ENCODE data around the gene SLC12A2. TPM values are rescaled to one million over a fixed set of nuclear protein-coding genes. Genes with fewer than 3 reads are reported as not detected.

The SLC12A2 gene
- total RNA-seq, 1 experiment from 2014 or later: 36.9 TPM

- no TSS peak for BruUV-seq (replicated peaks)
- ATAC-seq (no peak), DNase-seq (ENCODE audit: low read depth, low spot score) (no peak)
- Histone ChIP-seq H3K9me3 (ENCODE audit: control insufficient read depth, insufficient read depth, low read depth, low read length) (no peaks in the 10 kb centered on the region), H3K27me3 (ENCODE audit: control insufficient read depth, insufficient read depth, low read length) (no peaks in the 10 kb centered on the region), H3K4me1 (ENCODE audit: control insufficient read depth, insufficient read depth, low read length) (peaks cover 3% of the 10 kb centered on the region; the same call in 1 of the 2 replicates), H3K36me3 (ENCODE audit: control insufficient read depth, insufficient read depth, low read length) (no peaks in the 10 kb centered on the region), H3K27ac (ENCODE audit: low read length) (no peak overlapping the region), H3K4me3 (ENCODE audit: low read depth in 2 of 2, low read length in 2 of 2) (no peak overlapping the region)
- intact Hi-C loops (cut with micrococcal nuclease; ENCODE audit: unreplicated experiment) (no loop called here), in situ Hi-C loops (cut with HindIII; ENCODE audit: low pct_unique_long_range_greater_than_20kb, low sequenced_read_pairs) (no loop called here)
- POLR2A ChIA-PET: no interaction called here
- TF ChIP-seq CTCF (IDR thresholded peaks at IDR 0.05): no peak
- TF ChIP-seq REST (IDR thresholded peaks at IDR 0.05; ENCODE audit: insufficient read depth in 1 of 2, low read depth in 2 of 2, low read length in 1 of 2): no peak
- no peak for TF ChIP-seq SIN3A (IDR thresholded peaks at IDR 0.05; ENCODE audit: borderline replicate concordance, insufficient read depth, low read depth, low read length)
- TF ChIP-seq POLR2AphosphoS5 (IDR thresholded peaks at IDR 0.05; ENCODE audit: low read depth, low read length): no peak
- TF ChIP-seq TCF7L2 (IDR thresholded peaks at IDR 0.05; ENCODE audit: low read depth, low read length): no peak
- CTCF ChIA-PET: no interaction called here
Observed at GRCh38 chr5:128074171-128074570, 9.4 kb upstream of the SLC12A2 start.

- no peak overlapping the region for H3K27ac ChIP-seq (ENCODE audit: low read length)
- POLR2A ChIA-PET: no interaction called here
- no peaks in the 10 kb centered on the region for H3K27me3 ChIP-seq (ENCODE audit: control insufficient read depth, insufficient read depth, low read length)
- DNase-seq (ENCODE audit: low read depth, low spot score): no peak
- no peak for ATAC-seq
- H3K4me1 ChIP-seq (ENCODE audit: control insufficient read depth, insufficient read depth, low read length): peaks cover 5% of the 10 kb centered on the region; the same call in 1 of the 2 replicates
- BruUV-seq (replicated peaks): no TSS peak
- CTCF ChIA-PET: interaction anchor here (0.7 kb wide), 1 partner anchor 9 kb away, joined by 8 read pairs; the partner anchor contains the start of gene SLC12A2
- TF ChIP-seq REST (IDR thresholded peaks at IDR 0.05; ENCODE audit: insufficient read depth in 1 of 2, low read depth in 2 of 2, low read length in 1 of 2) (no peak), SIN3A (IDR thresholded peaks at IDR 0.05; ENCODE audit: borderline replicate concordance, insufficient read depth, low read depth, low read length) (no peak)
- intact Hi-C loops (cut with micrococcal nuclease; ENCODE audit: unreplicated experiment): no loop called here
- in situ Hi-C loops (cut with HindIII; ENCODE audit: low pct_unique_long_range_greater_than_20kb, low sequenced_read_pairs): no loop called here
- H3K36me3 ChIP-seq (ENCODE audit: control insufficient read depth, insufficient read depth, low read length): no peaks in the 10 kb centered on the region
- H3K9me3 ChIP-seq (ENCODE audit: control insufficient read depth, insufficient read depth, low read depth, low read length): no peaks in the 10 kb centered on the region
- no peak overlapping the region for H3K4me3 ChIP-seq (ENCODE audit: low read depth in 2 of 2, low read length in 2 of 2)
Observed at GRCh38 chr5:128074953-128075352, 8.6 kb upstream of the SLC12A2 start.

Measured in Panc1 (cell line).